K562 (cell line): ENCODE measurements around the gene NRXN2. TPM values are rescaled to one million over a fixed set of nuclear protein-coding genes. Genes with fewer than 3 reads are reported as not detected.

Experiments
- ATAC-seq: fragments of 200-7000 bp; cut with Tn5 transposase; 3 replicates; pipeline ENCODE4 v1.9.1; 2020; ENCODE audit warnings: moderate library complexity
- BruUV-seq: library from RNA; stranded (reverse); fragments of 400-500 nt; replicated peaks from 2 replicates; lab custom pipeline; 2021; lab: Mats Ljungman, UMichigan
- CTCF ChIA-PET: fragments of 300-600 bp; formaldehyde crosslinking; extraction: SDS; loops from one replicate; lab custom pipeline; 2021; ENCODE audit warnings: low intra/inter-chr PET ratio; lab: Yijun Ruan, JAX
- POLR2A ChIA-PET: fragments of 300-600, 350-650 bp; sonication (Branson Sonifier 250); formaldehyde crosslinking; extraction: SDS; loops from one replicate; lab custom pipeline; 2021; ENCODE audit warnings: antibody characterized with exemption, inconsistent platforms; lab: Yijun Ruan, JAX
- DNase-seq, 4 experiments: peaks; one replicate each; pipeline versions ENCODE4 v3.0.0 to v3.0.0-alpha.2; 2011 to 2018; ENCODE audit warnings: low spot score in 3 of 4, mixed read lengths in 3 of 4; ENCODE audit errors: extremely low read depth in 1 of 4
- FAIRE-seq: peaks from 2 replicates; lab custom pipeline; 2011; peaks lifted over from hg19 to GRCh38; lab: Jason Lieb, UNC
- H2AFZ ChIP-seq: 2 replicates; pipeline ENCODE4 v1.6.0; 2011; ENCODE audit warnings: low read depth, low read length, control low read depth, inconsistent platforms
- H3K27ac ChIP-seq: fragments of 200-600 bp; 3 replicates; pipeline ENCODE4 v1.8.0; 2011; ENCODE audit warnings: low read depth, mild to moderate bottlenecking, control low read depth, inconsistent platforms, low read length, moderate library complexity, mixed read lengths; ENCODE audit errors: extremely low read depth
- H3K27me3 ChIP-seq, 2 experiments: fragments of 300-600 bp in 1 of 2; 2 replicates in 1 of 2; 3 replicates in 1 of 2; pipeline versions ENCODE4 v1.6.0 to v1.8.0; 2011; ENCODE audit warnings: inconsistent platforms in 2 of 2, low read length in 2 of 2, mild to moderate bottlenecking in 1 of 2, mixed read lengths in 1 of 2, moderate library complexity in 1 of 2; ENCODE audit not compliant: control insufficient read depth in 2 of 2, insufficient read depth in 2 of 2
- H3K36me3 ChIP-seq: fragments of 300-600 bp; 3 replicates; pipeline ENCODE4 v1.8.0; 2011; ENCODE audit warnings: mild to moderate bottlenecking, low read length, inconsistent platforms; ENCODE audit not compliant: control insufficient read depth, insufficient read depth
- H3K4me1 ChIP-seq, 2 experiments: fragments of 200-600 bp in 1 of 2; replicated peaks in 1 of 2; 2 replicates in 1 of 2; 3 replicates in 1 of 2; pipeline versions ENCODE4 v1.5.1 to v1.8.0; 2011; ENCODE audit warnings: inconsistent platforms in 2 of 2, low read length in 2 of 2, mild to moderate bottlenecking in 1 of 2, mixed read lengths in 1 of 2, moderate library complexity in 1 of 2; ENCODE audit not compliant: control insufficient read depth in 2 of 2, insufficient read depth in 2 of 2
- H3K4me2 ChIP-seq: 2 replicates; pipeline ENCODE4 v1.6.1; 2011; ENCODE audit warnings: low read length, control low read depth, inconsistent platforms, mixed read lengths; ENCODE audit not compliant: insufficient read depth
- H3K4me3 ChIP-seq: fragments of 200-600 bp; sonication (generic), shearing (Covaris generic); 2 replicates; pipeline ENCODE4 v1.5.1; 2016; ENCODE audit warnings: control low read depth, inconsistent platforms
- H3K79me2 ChIP-seq: fragments of 200-600 bp; 3 replicates; pipeline ENCODE4 v1.8.0; 2011; ENCODE audit warnings: low read length, inconsistent platforms; ENCODE audit not compliant: control insufficient read depth, insufficient read depth
- H3K9ac ChIP-seq, 2 experiments: 2 replicates each; pipeline versions ENCODE4 v1.6.0 to v1.6.1; 2011; ENCODE audit warnings: low read depth in 2 of 2, low read length in 2 of 2, control low read depth in 1 of 2, inconsistent platforms in 1 of 2, mild to moderate bottlenecking in 1 of 2, mixed read lengths in 1 of 2; ENCODE audit not compliant: insufficient read depth in 1 of 2
- H3K9me1 ChIP-seq: one replicate; pipeline ENCODE4 v1.6.0; 2011; ENCODE audit warnings: inconsistent platforms, mild to moderate bottlenecking, low read length, moderate library complexity; ENCODE audit not compliant: control insufficient read depth, insufficient read depth
- H3K9me3 ChIP-seq: replicated peaks from 2 replicates; pipeline ENCODE4 v1.5.1; 2011; ENCODE audit warnings: low read depth, low read length, inconsistent platforms; ENCODE audit not compliant: control insufficient read depth, insufficient read depth
- H4K20me1 ChIP-seq: replicated peaks from 2 replicates; pipeline ENCODE4 v1.6.1; 2011; ENCODE audit warnings: low read length, inconsistent platforms, mixed read lengths; ENCODE audit not compliant: control insufficient read depth, insufficient read depth
- CCAR2 ChIP-seq: fragments of 200-400 bp; formaldehyde crosslinking; IDR thresholded peaks from 2 replicates; pipeline ENCODE4 v1.6.1; 2017; ENCODE audit warnings: mild to moderate bottlenecking, low read depth, low read length
- HNRNPLL ChIP-seq: fragments of 200-400 bp; formaldehyde crosslinking; IDR thresholded peaks from 2 replicates; pipeline ENCODE4 v1.6.1; 2017; ENCODE audit warnings: low read length, low read depth, mild to moderate bottlenecking; ENCODE audit not compliant: poor library complexity, severe bottlenecking
- MAZ ChIP-seq, 2 experiments: fragments of 450-650 bp in 1 of 2; sonication (generic) in 1 of 2; formaldehyde crosslinking; IDR thresholded peaks in 1 of 2; conservative IDR thresholded peaks in 1 of 2; 2 replicates each; pipeline versions ENCODE4 v1.4.0 to v1.5.0; 2020; ENCODE audit warnings: mild to moderate bottlenecking in 1 of 2, missing genetic modification reagents in 1 of 2
- OTX1 ChIP-seq: fragments of 450-650 bp; formaldehyde crosslinking; IDR thresholded peaks from 2 replicates; pipeline ENCODE4 v1.4.0; 2022; ENCODE audit warnings: mild to moderate bottlenecking
- PURB ChIP-seq: sonication (generic); formaldehyde crosslinking; IDR thresholded peaks from 2 replicates; pipeline ENCODE4 v1.9.0; 2021; ENCODE audit warnings: low read depth, mild to moderate bottlenecking, missing genetic modification reagents
- RFX1 ChIP-seq: fragments of 450-650 bp; IDR thresholded peaks from 2 replicates; pipeline ENCODE4 v1.6.1; 2016; ENCODE audit warnings: mild to moderate bottlenecking, moderate library complexity
- SETDB1 ChIP-seq: IDR thresholded peaks from one replicate; pipeline ENCODE4 v1.6.1; 2012; ENCODE audit warnings: low read length, control low read depth, inconsistent platforms
- ZNF124 ChIP-seq: sonication (generic); formaldehyde crosslinking; IDR thresholded peaks from 2 replicates; pipeline ENCODE4 v1.8.1; 2022; ENCODE audit warnings: missing genetic modification reagents
- WGBS: fragments of 100-300 bp; shearing (Covaris generic); methylation state at CpG from one replicate; pipeline ENCODE4 v1.1.6; 2016; ENCODE audit warnings: low coverage, mixed read lengths; ENCODE audit not compliant: insufficient coverage; ENCODE audit errors: missing lambda C conversion rate; 5-methylcytosine and 5-hydroxymethylcytosine counted together
- in situ Hi-C: fragments of 300-500 bp; cut with MboI; formaldehyde crosslinking; loops from 4 replicates; pipeline ENCODE4 v1.15.0; 2018; ENCODE audit warnings: inconsistent platforms, mixed read lengths
- intact Hi-C: fragments of 100-400 bp; cut with micrococcal nuclease; formaldehyde crosslinking; loops from 2 replicates; pipeline ENCODE4 v1.14.2; 2022
- polyA plus RNA-seq, 8 experiments: library from polyadenylated mRNA; depleted of rRNA in 4 of 8; stranded (reverse) in 5 of 8; unstranded in 3 of 8; fragments of >200 nt; fragmentation: Nextera tagmentation in 2 of 8; fragmentation: Illumina TruSeq in 1 of 8; extraction: Ambion mirVana in 2 of 8; extraction: Trizol in 1 of 8; gene quantifications; 2 replicates each; pipeline versions ENCODE4 v1.2.1 to v1.2.3, GENCODE V29; 2011 to 2014; ENCODE audit warnings: inconsistent platforms in 1 of 8, missing spikeins in 1 of 8
- total RNA-seq, 7 experiments: library from RNA; depleted of rRNA in 6 of 7; stranded (reverse); fragments of >200 nt in 6 of 7; fragmentation: Illumina TruSeq in 2 of 7; extraction: Trizol in 2 of 7; gene quantifications; 2 replicates each; pipeline versions ENCODE4 v1.2.1 to v1.2.3, GENCODE V29; 2011 to 2021; ENCODE audit warnings: low replicate concordance in 1 of 7

Gene NRXN2
- total and polyA plus RNA-seq, 9 of the 15 experiments (the other 6 are each of a cell fraction or from before 2014, with no cell fraction given): 0.07 to 0.47 (median 0.15) TPM; not detected in 4

GRCh38 chr11:64697663-64698375, 25.2 kb downstream of the NRXN2 start:
- 6% methylated on average over 6 of the region's 7 CpGs for WGBS
- Histone ChIP-seq H3K9me3 (no peaks in the 10 kb centered on the region), H3K4me2 (no peak overlapping the region), H3K4me3 (no peak overlapping the region), H3K27ac (no peak overlapping the region), H3K9me1 (no peaks in the 10 kb centered on the region), H3K9ac (no peak overlapping the region), H3K36me3 (no peaks in the 10 kb centered on the region), H3K4me1 (peaks cover 0 to 8% of the 10 kb centered on the region in 2 experiments; a peak in 3 of 5 replicates)
- CTCF ChIA-PET: no interaction called here
- POLR2A ChIA-PET: interaction anchor here (1.3 kb wide), 1 partner anchor 18 kb away, joined by 4 read pairs; no protein-coding TSS in a partner anchor
- DNase-seq: no peak
- intact Hi-C loops: no loop called here
- no TSS peak for BruUV-seq
- FAIRE-seq: no peak
- no peak for TF ChIP-seq HNRNPLL
- no peak for TF ChIP-seq OTX1
- TF ChIP-seq SETDB1: no peak
- TF ChIP-seq PURB (CRISPR knock-in tag): no peak
- TF ChIP-seq ZNF124 (CRISPR knock-in tag): no peak
- no peak for TF ChIP-seq MAZ (CRISPR knock-in tag; conservative IDR thresholded peaks at IDR 0.05 in 1 of 2, IDR thresholded peaks at IDR 0.05 in 1 of 2)
- no peak for TF ChIP-seq CCAR2
- TF ChIP-seq RFX1: peak; percentile 51; the same call in 1 of the 2 replicates
- TF ChIP-seq, all 486 proteins: peak for 1
- no peak for ATAC-seq
- Histone ChIP-seq H4K20me1 (no peaks in the 10 kb centered on the region), H2AFZ (no peak overlapping the region), H3K79me2 (no peaks in the 10 kb centered on the region), H3K27me3 (peaks cover 10 to 49% of the 10 kb centered on the region in 2 experiments; a peak in 4 of 5 replicates)
- in situ Hi-C loops: no loop called here
